GM19238 (cell line): Measurements from ENCODE around the gene ATXN7L3B.

Source experiments
- DNase-seq: peaks from one replicate; pipeline ENCODE4 v3.0.0; 2011; ENCODE audit warnings: low spot score; ENCODE audit not compliant: insufficient read length

The ATXN7L3B gene

GRCh38 chr12:74547249-74547648, 9.6 kb downstream of the ATXN7L3B start:
- no peak for DNase-seq

GRCh38 chr12:74551291-74551690, 13.7 kb downstream of the ATXN7L3B start:
- no peak for DNase-seq

GRCh38 chr12:74552201-74552600, 14.6 kb downstream of the ATXN7L3B start:
- no peak for DNase-seq

GRCh38 chr12:74559728-74560127, 22.1 kb downstream of the ATXN7L3B start:
- no peak for DNase-seq

GRCh38 chr12:74563927-74564326, 26.3 kb downstream of the ATXN7L3B start:
- DNase-seq: no peak

- no peak for DNase-seq
These were observed 40.9 kb downstream of the ATXN7L3B start for GRCh38 chr12:74578486-74578885.

- DNase-seq: no peak
These were observed 41.8 kb downstream of the ATXN7L3B start for GRCh38 chr12:74579446-74579845.

GRCh38 chr12:74579981-74580380, 42.3 kb downstream of the ATXN7L3B start:
- no peak for DNase-seq

GRCh38 chr12:74581439-74581838, 43.8 kb downstream of the ATXN7L3B start:
- DNase-seq: no peak

GRCh38 chr12:74584483-74585062, 46.9 kb downstream of the ATXN7L3B start:
- DNase-seq: no peak

GRCh38 chr12:74586251-74586650, 48.6 kb downstream of the ATXN7L3B start:
- no peak for DNase-seq
